GM12892 (cell line): ENCODE results near the gene OR2H2.

Experiments used
- POLR2A ChIP-seq: IDR thresholded peaks from 2 replicates; pipeline ENCODE4 v1.6.1; 2011; ENCODE audit warnings: low read depth, low read length, control low read depth
- POLR2AphosphoS5 ChIP-seq: IDR thresholded peaks from 2 replicates; pipeline ENCODE4 v1.6.1; 2011; ENCODE audit warnings: low read depth, low read length, control low read depth

GRCh38 chr6:29632789-29633533 is 48.0 kb downstream of the OR2H2 start, which contains the start of gene GABBR1:
- TF ChIP-seq POLR2AphosphoS5: no peak
- no peak for TF ChIP-seq POLR2A
